Epithelial cell of proximal tubule (primary cell): Measurements from ENCODE around the gene STXBP5L. TPM values are rescaled to one million over a fixed set of nuclear protein-coding genes. Genes with fewer than 3 reads are reported as not detected.
"Not testable (repeated sequence)": the region's sequence is repeated elsewhere in the genome, so short reads cannot be mapped to it uniquely, and the experiment has no call there.

Experiments
- DNase-seq: peaks from one replicate; pipeline ENCODE4 v3.0.0-alpha.2; 2011; ENCODE audit warnings: low read depth
- H3K4me3 ChIP-seq: 2 replicates; pipeline ENCODE4 v1.5.1; 2011; ENCODE audit warnings: low read depth, mild to moderate bottlenecking, low read length
- CTCF ChIP-seq: conservative IDR thresholded peaks from 2 replicates; pipeline ENCODE4 v1.5.1; 2012; ENCODE audit warnings: low read depth, mild to moderate bottlenecking, low read length
- total RNA-seq: library from RNA; depleted of rRNA; stranded (reverse); fragments of >200 nt; gene quantifications from 2 replicates; pipeline ENCODE4 v1.2.3, GENCODE V29; 2015

Gene STXBP5L
- total RNA-seq, 1 donor from 2014 or later, result not detected

- DNase-seq, result no peak
- H3K4me3 ChIP-seq, result no peak overlapping the region
- TF ChIP-seq CTCF, result no peak
Measured at GRCh38 chr3:121424549-121424948, 516.5 kb downstream of the STXBP5L start.

GRCh38 chr3:121430664-121431215, 522.7 kb downstream of the STXBP5L start:
- no peak for DNase-seq
- no peak for TF ChIP-seq CTCF
- H3K4me3 ChIP-seq, result no peak overlapping the region

- peak overlapping the region; percentile 34 for H3K4me3 ChIP-seq
Measured at GRCh38 chr3:121431726-121432517, 523.9 kb downstream of the STXBP5L start.

GRCh38 chr3:121436074-121436473, 528.1 kb downstream of the STXBP5L start:
- no peak for TF ChIP-seq CTCF
- H3K4me3 ChIP-seq, result no peak overlapping the region
- DNase-seq, result no peak

More at GRCh38 chr3:121431726-121432517, 523.9 kb downstream of the STXBP5L start:
- no peak for TF ChIP-seq CTCF
- DNase-seq, result peak; percentile 31

GRCh38 chr3:121436641-121437040, 528.6 kb downstream of the STXBP5L start:
- H3K4me3 ChIP-seq, result no peak overlapping the region
- no peak for DNase-seq
- no peak for TF ChIP-seq CTCF

- TF ChIP-seq CTCF, result no peak
- H3K4me3 ChIP-seq, result no peak overlapping the region
- no peak for DNase-seq
Measured at GRCh38 chr3:121443456-121443855, 535.5 kb downstream of the STXBP5L start.

- H3K4me3 ChIP-seq, DNase-seq: not testable (repeated sequence)
Measured at GRCh38 chr3:121451752-121452151, 543.7 kb downstream of the STXBP5L start.
